GM10248 (cell line): Measurements from ENCODE around the gene TRAPPC3L.

Source experiments
- CTCF ChIA-PET: fragments of 300-600 bp; sonication (Branson Sonifier 250); formaldehyde crosslinking; extraction: SDS; loops from one replicate; lab custom pipeline; 2021; ENCODE audit warnings: antibody characterized with exemption; lab: Yijun Ruan, JAX
- POLR2A ChIA-PET: fragments of 350-650 bp; sonication (Branson Sonifier 250); formaldehyde crosslinking; extraction: SDS; loops from one replicate; lab custom pipeline; 2020; ENCODE audit warnings: antibody characterized with exemption; lab: Yijun Ruan, JAX
- DNase-seq: peaks from one replicate; pipeline ENCODE4 v3.0.0; 2012; ENCODE audit errors: extremely low spot score
- TF ChIP-seq, protein P1 (sequence below): IDR thresholded peaks from 2 replicates; pipeline ENCODE4 v1.5.1; 2012; ENCODE audit warnings: mild to moderate bottlenecking, low read depth; ENCODE audit errors: extremely low read depth, missing control alignments, control extremely low read depth

TRAPPC3L gene

DNA sequence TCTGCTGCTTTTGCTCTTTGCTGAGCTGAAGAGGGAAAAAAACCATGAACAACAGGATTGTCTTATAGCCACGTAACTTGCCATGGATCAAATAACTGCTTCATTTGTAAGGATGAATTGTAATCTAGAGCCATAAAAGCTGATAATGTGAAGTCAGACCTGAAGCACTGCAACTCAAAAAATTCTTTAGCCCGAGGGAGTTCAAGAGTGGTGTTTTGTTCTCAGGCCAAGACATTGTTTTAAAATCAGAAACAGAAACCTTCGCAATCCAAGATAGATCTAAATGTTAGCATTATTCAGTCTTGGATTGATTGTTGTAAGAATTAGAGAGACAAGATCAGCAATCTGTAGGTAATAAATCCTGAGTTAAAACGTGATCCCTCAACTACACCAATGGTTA lies at the start of gene TRAPPC3L:
Gene TRAPPC3L (minus strand): TSS at position 34 of the 400 bp plus-strand sequence. CDS start 170 bp downstream, outside the sequence.
- POLR2A ChIA-PET = no interaction called here
- no peak for DNase-seq
- TF ChIP-seq, protein P1, sequence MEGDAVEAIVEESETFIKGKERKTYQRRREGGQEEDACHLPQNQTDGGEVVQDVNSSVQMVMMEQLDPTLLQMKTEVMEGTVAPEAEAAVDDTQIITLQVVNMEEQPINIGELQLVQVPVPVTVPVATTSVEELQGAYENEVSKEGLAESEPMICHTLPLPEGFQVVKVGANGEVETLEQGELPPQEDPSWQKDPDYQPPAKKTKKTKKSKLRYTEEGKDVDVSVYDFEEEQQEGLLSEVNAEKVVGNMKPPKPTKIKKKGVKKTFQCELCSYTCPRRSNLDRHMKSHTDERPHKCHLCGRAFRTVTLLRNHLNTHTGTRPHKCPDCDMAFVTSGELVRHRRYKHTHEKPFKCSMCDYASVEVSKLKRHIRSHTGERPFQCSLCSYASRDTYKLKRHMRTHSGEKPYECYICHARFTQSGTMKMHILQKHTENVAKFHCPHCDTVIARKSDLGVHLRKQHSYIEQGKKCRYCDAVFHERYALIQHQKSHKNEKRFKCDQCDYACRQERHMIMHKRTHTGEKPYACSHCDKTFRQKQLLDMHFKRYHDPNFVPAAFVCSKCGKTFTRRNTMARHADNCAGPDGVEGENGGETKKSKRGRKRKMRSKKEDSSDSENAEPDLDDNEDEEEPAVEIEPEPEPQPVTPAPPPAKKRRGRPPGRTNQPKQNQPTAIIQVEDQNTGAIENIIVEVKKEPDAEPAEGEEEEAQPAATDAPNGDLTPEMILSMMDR = no peak
- CTCF ChIA-PET = interaction anchor here (1.1 to 2.6 kb wide), 5 partner anchors 9 to 258 kb away, joined by 3 to 10 read pairs (median 4); no protein-coding TSS in a partner anchor

DNA sequence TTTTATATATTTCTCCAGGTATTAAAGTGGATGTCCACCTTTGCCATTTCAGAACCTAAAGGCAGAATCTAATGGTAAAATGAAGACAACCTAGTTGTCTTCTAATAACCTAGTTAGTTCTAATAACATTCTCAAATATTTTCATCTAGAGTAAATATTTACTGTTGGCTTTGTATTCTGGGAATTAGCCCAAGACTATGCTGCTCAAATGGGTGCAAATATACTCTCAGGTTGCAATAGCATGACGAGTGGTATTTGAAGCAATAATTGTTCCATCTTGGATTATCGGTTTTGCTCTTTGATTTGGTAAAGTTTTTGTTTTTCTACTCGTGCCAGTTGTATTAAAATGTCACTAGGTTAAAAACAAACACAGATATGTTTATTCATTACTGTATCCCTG lies 49.8 kb upstream of the TRAPPC3L start:
- no peak for DNase-seq
- TF ChIP-seq, protein P1 = no peak
- CTCF ChIA-PET = interaction anchor here (0.9 kb wide), 1 partner anchor 21 kb away, joined by 3 read pairs; the partner anchor contains the start of gene RSPH4A
- POLR2A ChIA-PET = no interaction called here

DNA sequence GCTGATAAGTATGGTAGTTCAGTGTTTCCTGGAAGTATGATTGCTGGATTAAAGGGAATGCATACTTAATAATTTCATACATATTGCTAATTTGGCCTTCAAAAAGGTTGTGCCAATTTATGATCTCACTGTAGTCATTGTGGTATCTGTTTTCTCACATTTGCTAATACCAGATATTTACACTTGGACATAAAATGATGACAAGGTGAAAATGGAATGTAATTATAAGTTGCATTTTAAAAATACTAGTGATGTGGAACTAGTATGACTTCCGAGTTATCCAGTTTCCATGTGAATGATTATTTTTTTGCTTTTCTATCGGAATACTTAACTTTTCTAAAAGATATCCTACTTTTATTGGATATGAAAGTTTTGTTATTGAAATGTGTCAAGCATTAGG lies 41.3 kb upstream of the TRAPPC3L start:
- CTCF ChIA-PET = interaction anchor here (0.8 to 1.8 kb wide), 5 partner anchors 14 to 61 kb away, joined by 3 to 6 read pairs (median 3); no protein-coding TSS in a partner anchor
- TF ChIP-seq, protein P1 = no peak
- no peak for DNase-seq
- POLR2A ChIA-PET = no interaction called here

DNA sequence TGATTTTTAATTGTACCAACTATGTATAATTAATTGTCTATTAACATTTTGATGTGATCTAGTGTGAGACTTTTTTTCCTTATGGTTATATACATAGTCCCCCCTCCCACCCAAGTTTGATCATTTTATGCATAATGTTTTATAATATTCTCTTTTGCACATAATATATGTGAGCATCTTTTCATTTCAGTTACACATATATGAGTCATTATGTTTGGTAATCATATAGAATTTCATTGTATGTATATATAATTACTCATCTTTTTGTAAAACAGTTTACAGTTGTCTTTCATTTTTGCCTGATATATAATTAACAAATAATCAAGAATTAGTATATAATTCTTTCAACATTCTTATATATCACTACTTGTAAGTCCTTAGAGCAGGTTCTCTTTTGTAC lies 40.8 kb upstream of the TRAPPC3L start:
- TF ChIP-seq, protein P1 = no peak
- POLR2A ChIA-PET = no interaction called here
- DNase-seq = no peak
- CTCF ChIA-PET = no interaction called here

DNA sequence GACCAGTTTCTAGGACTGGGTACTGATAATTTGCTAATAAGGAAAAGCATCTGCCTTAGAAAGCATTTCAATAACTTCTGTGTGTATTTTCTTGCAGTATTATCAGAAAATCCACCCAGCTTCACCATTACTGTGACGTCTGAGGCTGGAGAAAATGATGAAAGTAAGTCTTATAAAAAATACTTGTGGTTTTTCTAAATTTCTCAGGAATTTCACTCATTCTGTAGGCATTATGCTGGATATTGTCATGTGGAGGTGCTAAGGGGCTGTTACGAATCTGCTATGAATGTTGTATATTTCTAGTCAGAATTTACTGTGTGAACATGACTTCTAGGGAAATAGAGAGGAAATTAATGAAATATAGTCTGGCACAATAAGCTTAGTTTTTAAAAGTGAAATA lies 34.7 kb upstream of the TRAPPC3L start:
- ChIA-PET POLR2A (no interaction called here), CTCF (interaction anchor here (1.3 to 3.1 kb wide), 3 partner anchors 9 to 19 kb away, joined by 4 to 9 read pairs (median 6); partner anchors contain the start of gene RWDD1)
- TF ChIP-seq, protein P1 = no peak
- no peak for DNase-seq

DNA sequence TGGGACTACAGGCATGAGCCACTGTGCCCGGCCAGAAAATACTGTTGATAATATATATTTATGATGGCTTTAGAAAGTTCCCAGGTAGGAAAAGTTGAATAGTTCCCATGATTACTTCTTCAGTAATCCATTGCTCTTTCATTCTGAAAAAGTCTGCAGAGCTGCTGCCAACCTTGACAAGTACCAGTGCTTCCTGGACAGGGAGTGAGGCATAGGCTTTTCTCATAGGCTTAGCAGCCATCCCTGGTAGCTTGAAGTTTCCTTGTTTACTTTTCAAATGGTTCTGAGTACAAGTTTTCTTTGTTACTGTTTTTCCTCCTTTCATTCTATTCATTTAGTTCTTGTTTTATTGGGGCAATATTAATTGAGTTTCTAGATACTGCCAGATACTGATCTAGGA lies 33.7 kb upstream of the TRAPPC3L start:
- POLR2A ChIA-PET = no interaction called here
- DNase-seq = no peak
- CTCF ChIA-PET = interaction anchor here (1.3 to 3.1 kb wide), 4 partner anchors 8 to 18 kb away, joined by 3 to 9 read pairs (median 5); partner anchors contain the start of gene RWDD1
- TF ChIP-seq, protein P1 = no peak
